ENCODE measurements around the gene SRCAP. TPM values are rescaled to one million over a fixed set of nuclear protein-coding genes. Genes with fewer than 3 reads are reported as not detected.
A peak's percentile ranks its signal among the peaks of the same experiment; 100 is the strongest.

The SRCAP gene
- total RNA-seq, 5 donors from 2014 or later (not counting 1 experiment from before 2014, with no cell fraction given): 82.8 to 124 (median 114) TPM

GRCh38 chr16:30722916-30723315, 23.9 kb downstream of the SRCAP start:
- peaks cover 62% of the 10 kb centered on the region for H3K36me3 Mint-ChIP-seq
- H3K27ac Mint-ChIP-seq: no peak overlapping the region
- H3K4me3 Mint-ChIP-seq: no peak overlapping the region

GRCh38 chr16:30723725-30724355, 24.9 kb downstream of the SRCAP start:
- DNase-seq (no peak), ATAC-seq (replicated peaks in 1 of 4) (no peak)
- 94% methylated on average over 12 of the region's 12 CpGs for WGBS (ENCODE audit: insufficient coverage)
- ChIA-PET POLR2A (interaction anchor here in 1 of 2 donors (0.5 kb wide), 1 partner anchor 431 kb away, joined by 5 read pairs; no protein-coding TSS in a partner anchor), CTCF (no interaction called here)
- Mint-ChIP-seq H3K36me3 (peaks cover 62% of the 10 kb centered on the region), H3K27ac (no peak overlapping the region), H3K4me1 (peaks cover 4 to 20% (median 14%) of the 10 kb centered on the region in 3 donors), H3K4me3 (peak overlapping the region in 1 of 3 donors; percentile 9), H3K27me3 (no peaks in the 10 kb centered on the region), H3K9me3 (no peaks in the 10 kb centered on the region)
- Histone ChIP-seq H3K4me3 (ENCODE audit: control insufficient read depth in 1 of 2, extremely low read depth in 1 of 2, low read length in 1 of 2) (no peak overlapping the region), H3K36me3 (ENCODE audit: control insufficient read depth in 2 of 2, extremely low read depth in 1 of 2, insufficient read depth in 1 of 2, low read length in 1 of 2) (peaks cover 26 to 74% of the 10 kb centered on the region in 2 donors), H3K9me3 (no peaks in the 10 kb centered on the region), H3K27me3 (replicated peaks in 1 of 2; ENCODE audit: control insufficient read depth in 2 of 2, extremely low read depth in 1 of 2, insufficient read depth in 2 of 2, low read length in 1 of 2) (no peaks in the 10 kb centered on the region), H3K4me1 (ENCODE audit: control insufficient read depth in 1 of 2, extremely low read depth in 1 of 2, insufficient read depth in 2 of 2, low read length in 2 of 2) (no peaks in the 10 kb centered on the region), H3K27ac (ENCODE audit: low read length) (no peak overlapping the region)

More at GRCh38 chr16:30722916-30723315, 23.9 kb downstream of the SRCAP start:
- WGBS (ENCODE audit: insufficient coverage): 92% methylated on average over 6 of the region's 10 CpGs
- H3K27me3 ChIP-seq (replicated peaks in 1 of 2; ENCODE audit: control insufficient read depth in 2 of 2, extremely low read depth in 1 of 2, insufficient read depth in 2 of 2, low read length in 1 of 2): no peaks in the 10 kb centered on the region
- CTCF ChIA-PET: no interaction called here
- H3K27ac ChIP-seq (ENCODE audit: low read length): no peak overlapping the region
- POLR2A ChIA-PET: no interaction called here
- H3K4me3 ChIP-seq (ENCODE audit: control insufficient read depth in 1 of 2, extremely low read depth in 1 of 2, low read length in 1 of 2): no peak overlapping the region
- no peaks in the 10 kb centered on the region for H3K9me3 ChIP-seq
- Mint-ChIP-seq H3K27me3 (no peaks in the 10 kb centered on the region), H3K4me1 (peaks cover 4 to 20% (median 12%) of the 10 kb centered on the region in 3 donors), H3K9me3 (no peaks in the 10 kb centered on the region)
- no peaks in the 10 kb centered on the region for H3K4me1 ChIP-seq (ENCODE audit: control insufficient read depth in 1 of 2, extremely low read depth in 1 of 2, insufficient read depth in 2 of 2, low read length in 2 of 2)
- no peak for ATAC-seq (replicated peaks in 1 of 4)
- H3K36me3 ChIP-seq (ENCODE audit: control insufficient read depth in 2 of 2, extremely low read depth in 1 of 2, insufficient read depth in 1 of 2, low read length in 1 of 2): peaks cover 30 to 79% of the 10 kb centered on the region in 2 donors
- no peak for DNase-seq

GRCh38 chr16:30724641-30725417, 25.9 kb downstream of the SRCAP start:
- ATAC-seq (replicated peaks in 1 of 4) (no peak), DNase-seq (peak in 1 of 35 experiments; percentile 41)
- H3K27me3 Mint-ChIP-seq: no peaks in the 10 kb centered on the region
- no peak overlapping the region for H3K4me3 ChIP-seq (ENCODE audit: control insufficient read depth in 1 of 2, extremely low read depth in 1 of 2, low read length in 1 of 2)
- CTCF ChIA-PET: no interaction called here
- 95% methylated on average over 13 of the region's 23 CpGs for WGBS (ENCODE audit: insufficient coverage)
- peaks cover 25 to 76% of the 10 kb centered on the region in 2 donors for H3K36me3 ChIP-seq (ENCODE audit: control insufficient read depth in 2 of 2, extremely low read depth in 1 of 2, insufficient read depth in 1 of 2, low read length in 1 of 2)
- no peak overlapping the region for H3K4me3 Mint-ChIP-seq
- H3K27me3 ChIP-seq (replicated peaks in 1 of 2; ENCODE audit: control insufficient read depth in 2 of 2, extremely low read depth in 1 of 2, insufficient read depth in 2 of 2, low read length in 1 of 2): no peaks in the 10 kb centered on the region
- H3K27ac ChIP-seq (ENCODE audit: low read length): no peak overlapping the region
- H3K4me1 Mint-ChIP-seq: peaks cover 4 to 20% (median 14%) of the 10 kb centered on the region in 3 donors
- POLR2A ChIA-PET: interaction anchor here in 1 of 2 donors (0.7 kb wide), 1 partner anchor 23 kb away, joined by 3 read pairs; no protein-coding TSS in a partner anchor
- no peaks in the 10 kb centered on the region for H3K4me1 ChIP-seq (ENCODE audit: control insufficient read depth in 1 of 2, extremely low read depth in 1 of 2, insufficient read depth in 2 of 2, low read length in 2 of 2)
- H3K36me3 Mint-ChIP-seq: peaks cover 65% of the 10 kb centered on the region
- no peaks in the 10 kb centered on the region for H3K9me3 Mint-ChIP-seq
- no peaks in the 10 kb centered on the region for H3K9me3 ChIP-seq
- H3K27ac Mint-ChIP-seq: no peak overlapping the region

GRCh38 chr16:30725418-30725792, 26.4 kb downstream of the SRCAP start:
- no CpG with 5 or more reads among the region's 3 CpGs for WGBS (ENCODE audit: insufficient coverage)
- H3K4me3 ChIP-seq (ENCODE audit: control insufficient read depth in 1 of 2, extremely low read depth in 1 of 2, low read length in 1 of 2): no peak overlapping the region
- no peak overlapping the region for H3K4me3 Mint-ChIP-seq
- H3K27ac ChIP-seq (ENCODE audit: low read length): no peak overlapping the region
- no peaks in the 10 kb centered on the region for H3K9me3 ChIP-seq
- CTCF ChIA-PET: no interaction called here
- no peak overlapping the region for H3K27ac Mint-ChIP-seq
- DNase-seq (no peak), ATAC-seq (replicated peaks in 1 of 4) (no peak)
- POLR2A ChIA-PET: interaction anchor here in 1 of 2 donors (0.7 kb wide), 1 partner anchor 24 kb away, joined by 3 read pairs; no protein-coding TSS in a partner anchor
- no peaks in the 10 kb centered on the region for H3K27me3 Mint-ChIP-seq
- peaks cover 24 to 75% of the 10 kb centered on the region in 2 donors for H3K36me3 ChIP-seq (ENCODE audit: control insufficient read depth in 2 of 2, extremely low read depth in 1 of 2, insufficient read depth in 1 of 2, low read length in 1 of 2)
- peaks cover 63% of the 10 kb centered on the region for H3K36me3 Mint-ChIP-seq
- H3K27me3 ChIP-seq (replicated peaks in 1 of 2; ENCODE audit: control insufficient read depth in 2 of 2, extremely low read depth in 1 of 2, insufficient read depth in 2 of 2, low read length in 1 of 2): no peaks in the 10 kb centered on the region
- no peaks in the 10 kb centered on the region for H3K9me3 Mint-ChIP-seq
- H3K4me1 ChIP-seq (ENCODE audit: control insufficient read depth in 1 of 2, extremely low read depth in 1 of 2, insufficient read depth in 2 of 2, low read length in 2 of 2): no peaks in the 10 kb centered on the region
- peaks cover 4 to 20% (median 9%) of the 10 kb centered on the region in 3 donors for H3K4me1 Mint-ChIP-seq

DNA sequence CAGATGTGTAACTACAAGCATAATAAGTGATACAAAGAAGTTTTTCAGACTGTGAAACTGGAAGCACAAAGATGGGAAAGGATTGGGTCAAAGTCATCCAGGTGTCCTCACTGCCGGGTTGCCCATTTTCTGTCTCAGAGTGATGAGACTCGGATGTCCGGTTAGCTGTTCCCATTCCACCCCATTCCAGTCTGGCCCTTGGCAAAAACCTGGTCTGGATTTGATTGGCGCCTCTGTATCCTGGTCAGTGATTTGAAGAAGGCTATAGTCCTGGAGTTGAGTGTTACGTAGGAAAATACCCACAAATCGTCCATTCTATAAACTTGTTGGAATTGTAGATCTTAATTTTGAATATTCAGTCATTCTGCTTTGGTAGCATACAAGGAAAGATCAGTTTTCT, 29.4 kb downstream of the SRCAP start:
- no peak for DNase-seq
- Histone ChIP-seq H3K36me3 (ENCODE audit: control insufficient read depth in 2 of 2, extremely low read depth in 1 of 2, insufficient read depth in 1 of 2, low read length in 1 of 2) (peaks cover 11 to 69% of the 10 kb centered on the region in 2 donors), H3K27me3 (replicated peaks in 1 of 2; ENCODE audit: control insufficient read depth in 2 of 2, extremely low read depth in 1 of 2, insufficient read depth in 2 of 2, low read length in 1 of 2) (no peaks in the 10 kb centered on the region), H3K9me3 (no peaks in the 10 kb centered on the region), H3K4me3 (ENCODE audit: control insufficient read depth in 1 of 2, extremely low read depth in 1 of 2, low read length in 1 of 2) (no peak overlapping the region), H3K4me1 (ENCODE audit: control insufficient read depth in 1 of 2, extremely low read depth in 1 of 2, insufficient read depth in 2 of 2, low read length in 2 of 2) (no peaks in the 10 kb centered on the region), H3K27ac (ENCODE audit: low read length) (no peak overlapping the region)
- no peaks in the 10 kb centered on the region for H3K27me3 Mint-ChIP-seq
- POLR2A ChIA-PET: no interaction called here
- CTCF ChIA-PET: no interaction called here
- peaks cover 2 to 12% (median 6%) of the 10 kb centered on the region in 3 donors for H3K4me1 Mint-ChIP-seq
- no peak overlapping the region for H3K27ac Mint-ChIP-seq
- no peaks in the 10 kb centered on the region for H3K9me3 Mint-ChIP-seq
- no peak for ATAC-seq (replicated peaks in 1 of 4)
- H3K4me3 Mint-ChIP-seq: no peak overlapping the region
- whole genome bisulfite sequencing (ENCODE audit: insufficient coverage): no CpG with 5 or more reads among the region's 6 CpGs
- peaks cover 46% of the 10 kb centered on the region for H3K36me3 Mint-ChIP-seq

DNA sequence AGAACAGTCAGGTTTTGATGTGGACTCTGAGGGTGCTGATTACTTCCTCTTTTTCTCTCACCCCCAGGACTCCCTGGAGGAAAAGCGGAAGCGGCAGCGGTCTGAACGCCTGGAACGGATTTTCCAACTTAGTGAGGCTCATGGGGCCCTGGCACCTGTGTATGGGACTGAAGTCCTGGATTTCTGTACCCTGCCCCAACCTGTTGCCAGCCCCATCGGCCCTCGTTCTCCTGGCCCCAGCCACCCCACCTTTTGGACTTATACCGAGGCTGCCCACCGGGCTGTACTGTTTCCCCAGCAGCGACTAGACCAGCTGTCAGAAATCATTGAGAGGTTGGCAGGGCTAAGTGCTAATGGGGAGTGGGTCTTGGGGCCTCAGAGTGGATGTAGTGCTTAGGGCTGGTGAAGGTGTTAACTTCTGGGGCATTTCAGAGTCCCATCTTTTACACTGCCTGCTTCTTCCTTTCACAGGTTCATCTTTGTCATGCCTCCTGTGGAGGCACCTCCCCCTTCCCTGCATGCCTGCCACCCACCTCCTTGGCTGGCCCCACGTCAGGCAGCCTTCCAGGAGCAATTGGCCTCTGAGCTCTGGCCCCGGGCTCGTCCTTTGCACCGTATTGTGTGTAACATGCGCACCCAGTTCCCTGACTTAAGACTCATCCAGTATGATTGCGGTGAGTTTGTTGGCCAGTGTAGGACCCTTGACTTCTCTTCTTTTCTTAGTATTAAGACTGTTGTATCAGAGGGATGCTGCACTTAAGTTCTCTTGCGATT, 30.1 kb downstream of the SRCAP start:
- ChIA-PET POLR2A (interaction anchor here in 1 of 2 donors (0.5 kb wide), 1 partner anchor 11 kb away, joined by 6 read pairs; no protein-coding TSS in a partner anchor), CTCF (no interaction called here)
- DNase-seq: no peak
- H3K9me3 Mint-ChIP-seq: no peaks in the 10 kb centered on the region
- Histone ChIP-seq H3K4me3 (ENCODE audit: control insufficient read depth in 1 of 2, extremely low read depth in 1 of 2, low read length in 1 of 2) (no peak overlapping the region), H3K27ac (ENCODE audit: low read length) (no peak overlapping the region), H3K4me1 (ENCODE audit: control insufficient read depth in 1 of 2, extremely low read depth in 1 of 2, insufficient read depth in 2 of 2, low read length in 2 of 2) (no peaks in the 10 kb centered on the region), H3K27me3 (replicated peaks in 1 of 2; ENCODE audit: control insufficient read depth in 2 of 2, extremely low read depth in 1 of 2, insufficient read depth in 2 of 2, low read length in 1 of 2) (no peaks in the 10 kb centered on the region), H3K9me3 (no peaks in the 10 kb centered on the region), H3K36me3 (ENCODE audit: control insufficient read depth in 2 of 2, extremely low read depth in 1 of 2, insufficient read depth in 1 of 2, low read length in 1 of 2) (peaks cover 15 to 69% of the 10 kb centered on the region in 2 donors)
- ATAC-seq (replicated peaks in 1 of 4): no peak
- WGBS (ENCODE audit: insufficient coverage): 86% methylated on average over 3 of the region's 17 CpGs
- H3K27me3 Mint-ChIP-seq: no peaks in the 10 kb centered on the region
- H3K27ac Mint-ChIP-seq: no peak overlapping the region
- H3K4me1 Mint-ChIP-seq: peaks cover 2 to 6% (median 5%) of the 10 kb centered on the region in 3 donors
- H3K36me3 Mint-ChIP-seq: peaks cover 44% of the 10 kb centered on the region
- H3K4me3 Mint-ChIP-seq: no peak overlapping the region
